Measurements from ENCODE around the gene TNFRSF4.
"Not testable (repeated sequence)": the region's sequence is repeated elsewhere in the genome, so short reads cannot be mapped to it uniquely, and the experiment has no call there.

The TNFRSF4 gene

GRCh38 chr1:1183221-1183747 is 30.7 kb downstream of the TNFRSF4 start:
- no peak for DNase-seq (ENCODE audit: low read depth in 3 of 3, low spot score in 1 of 3)

- DNase-seq (ENCODE audit: low read depth in 3 of 3, low spot score in 1 of 3): no peak
Measured at GRCh38 chr1:1182491-1183220, 31.3 kb downstream of the TNFRSF4 start.

DNA sequence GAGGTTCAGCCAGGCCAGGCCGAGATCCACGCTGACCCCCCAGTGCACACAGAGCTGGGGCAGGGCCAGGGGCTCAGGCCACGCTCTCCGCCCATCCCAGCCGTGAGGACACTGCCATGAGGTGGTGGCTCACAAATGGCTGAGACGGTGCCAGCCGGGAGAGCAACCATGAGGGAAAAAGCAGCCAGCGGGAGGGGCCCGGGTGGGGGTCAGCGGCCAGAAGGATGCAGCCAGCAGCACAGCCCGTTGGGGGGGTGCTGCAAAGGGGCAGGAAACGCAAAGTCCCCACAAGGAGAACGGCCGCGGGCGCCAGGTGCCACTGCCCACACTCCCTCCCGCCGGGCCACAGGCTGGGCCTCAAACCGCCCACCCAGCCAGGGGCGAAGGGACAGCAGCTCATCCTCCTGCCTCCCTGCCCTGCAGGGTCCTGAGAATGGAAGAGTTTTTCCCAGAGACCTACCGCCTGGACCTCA is 32.0 kb downstream of the TNFRSF4 start:
- DNase-seq (ENCODE audit: low read depth in 3 of 3, low spot score in 1 of 3): no peak

- DNase-seq (ENCODE audit: low read depth in 3 of 3, low spot score in 1 of 3): no peak
Measured at GRCh38 chr1:1181129-1181937, 32.6 kb downstream of the TNFRSF4 start.

GRCh38 chr1:1179983-1180861 is 33.7 kb downstream of the TNFRSF4 start:
- no peak for DNase-seq (ENCODE audit: low read depth in 3 of 3, low spot score in 1 of 3)

- no peak for DNase-seq (ENCODE audit: low read depth in 3 of 3, low spot score in 1 of 3)
Measured at GRCh38 chr1:1179346-1179982, 34.5 kb downstream of the TNFRSF4 start.

DNA sequence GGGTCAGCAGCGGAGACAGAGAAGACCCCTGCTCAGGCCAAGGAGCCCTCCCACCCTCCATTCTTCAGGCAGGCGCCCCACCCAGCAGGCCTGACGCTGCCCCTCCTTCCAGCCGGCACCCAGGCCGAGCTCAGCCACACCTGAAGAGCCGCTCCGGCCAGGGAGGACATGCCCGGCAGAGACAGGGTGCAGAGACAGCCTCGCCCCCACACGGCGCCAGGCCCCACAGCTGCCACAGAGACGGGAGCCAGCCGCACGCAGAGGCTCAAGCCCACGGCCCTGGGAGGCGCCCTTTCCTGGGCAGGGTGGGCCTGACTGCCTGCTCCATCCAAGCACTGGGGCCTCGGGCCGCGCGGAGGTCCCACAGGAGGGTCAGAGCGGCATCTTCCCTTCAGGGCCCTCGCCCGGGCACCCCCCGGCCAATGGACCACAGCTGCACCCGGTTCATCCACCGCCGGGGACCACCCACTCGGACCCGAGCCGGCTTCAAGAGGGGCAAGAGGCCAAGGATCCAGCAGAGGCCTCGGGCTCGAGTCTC is 35.1 kb downstream of the TNFRSF4 start:
- no peak for DNase-seq (ENCODE audit: low read depth in 3 of 3, low spot score in 1 of 3)

DNA sequence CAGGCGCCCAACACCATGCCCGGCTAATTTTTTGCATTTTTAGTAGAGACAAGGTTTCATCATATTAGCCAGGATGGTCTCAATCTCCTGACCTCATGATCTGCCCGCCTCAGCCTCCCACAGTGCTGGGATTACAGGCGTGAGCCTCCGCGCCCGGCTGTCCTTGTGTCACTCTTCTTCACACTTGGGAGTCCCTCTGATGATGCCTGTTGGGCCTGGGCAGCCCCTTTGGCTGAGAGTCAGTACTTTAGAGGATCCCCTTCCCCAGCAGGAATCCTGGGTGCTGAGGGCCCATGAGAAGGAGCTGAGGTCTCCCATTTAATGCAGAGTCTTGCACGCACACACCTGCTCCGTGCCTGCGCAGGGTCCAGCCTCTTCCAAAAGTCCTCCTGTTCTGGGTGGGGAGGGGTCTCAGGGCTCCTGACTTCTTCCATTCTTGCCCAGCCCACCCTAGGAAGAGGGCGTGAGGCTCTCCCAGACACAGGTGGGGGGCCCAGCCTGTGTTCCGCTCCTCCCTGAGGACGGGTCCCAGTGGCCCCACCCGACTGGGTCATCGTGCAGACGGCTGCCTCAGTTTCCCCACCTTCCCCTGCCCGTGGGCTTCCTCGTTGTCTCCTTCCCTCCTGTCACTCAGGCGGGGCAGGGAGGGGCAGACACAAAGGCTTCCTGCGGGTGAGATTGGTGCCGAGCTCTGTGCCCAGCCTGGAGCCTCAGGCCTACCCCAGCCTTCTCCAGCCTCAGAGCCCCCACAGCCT is 36.3 kb downstream of the TNFRSF4 start:
- DNase-seq (ENCODE audit: low read depth in 3 of 3, low spot score in 1 of 3): no peak

GRCh38 chr1:1176931-1177330 is 37.0 kb downstream of the TNFRSF4 start:
- DNase-seq (ENCODE audit: low read depth in 3 of 3, low spot score in 1 of 3): no peak

DNA sequence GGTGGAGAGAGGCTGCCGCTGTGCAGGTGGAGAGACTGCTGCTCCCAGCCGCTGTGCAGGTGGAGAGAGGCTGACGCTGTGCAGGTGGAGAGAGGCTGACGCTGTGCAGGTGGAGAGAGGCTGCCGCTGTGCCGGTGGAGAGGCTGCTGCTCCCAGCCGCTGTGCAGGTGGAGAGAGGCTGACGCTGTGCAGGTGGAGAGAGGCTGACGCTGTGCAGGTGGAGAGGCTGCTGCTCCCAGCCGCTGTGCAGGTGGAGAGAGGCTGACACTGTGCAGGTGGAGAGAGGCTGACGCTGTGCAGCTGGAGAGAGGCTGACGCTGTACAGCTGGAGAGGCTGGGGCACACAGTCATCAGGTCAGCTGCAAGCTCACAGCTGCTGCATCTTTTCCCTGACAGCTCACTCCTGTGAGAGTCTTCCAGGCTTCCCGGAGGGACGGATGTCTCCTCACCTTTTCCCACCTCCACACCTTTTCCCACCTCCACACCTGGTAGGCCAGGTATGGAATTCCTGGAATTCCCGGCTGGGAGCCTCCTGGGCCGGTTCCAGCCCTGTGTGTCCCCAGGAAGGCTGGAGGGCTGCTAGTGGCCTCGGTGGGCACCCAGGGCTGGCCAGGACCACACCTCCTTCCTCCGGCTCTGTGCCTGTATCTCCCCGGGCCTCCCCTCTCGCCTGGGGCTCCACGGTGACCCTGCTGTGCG is 37.7 kb downstream of the TNFRSF4 start:
- DNase-seq (ENCODE audit: low read depth in 3 of 3, low spot score in 1 of 3): not testable (repeated sequence)

GRCh38 chr1:1175221-1176062 is 38.5 kb downstream of the TNFRSF4 start:
- DNase-seq (ENCODE audit: low read depth in 3 of 3, low spot score in 1 of 3): no peak

DNA sequence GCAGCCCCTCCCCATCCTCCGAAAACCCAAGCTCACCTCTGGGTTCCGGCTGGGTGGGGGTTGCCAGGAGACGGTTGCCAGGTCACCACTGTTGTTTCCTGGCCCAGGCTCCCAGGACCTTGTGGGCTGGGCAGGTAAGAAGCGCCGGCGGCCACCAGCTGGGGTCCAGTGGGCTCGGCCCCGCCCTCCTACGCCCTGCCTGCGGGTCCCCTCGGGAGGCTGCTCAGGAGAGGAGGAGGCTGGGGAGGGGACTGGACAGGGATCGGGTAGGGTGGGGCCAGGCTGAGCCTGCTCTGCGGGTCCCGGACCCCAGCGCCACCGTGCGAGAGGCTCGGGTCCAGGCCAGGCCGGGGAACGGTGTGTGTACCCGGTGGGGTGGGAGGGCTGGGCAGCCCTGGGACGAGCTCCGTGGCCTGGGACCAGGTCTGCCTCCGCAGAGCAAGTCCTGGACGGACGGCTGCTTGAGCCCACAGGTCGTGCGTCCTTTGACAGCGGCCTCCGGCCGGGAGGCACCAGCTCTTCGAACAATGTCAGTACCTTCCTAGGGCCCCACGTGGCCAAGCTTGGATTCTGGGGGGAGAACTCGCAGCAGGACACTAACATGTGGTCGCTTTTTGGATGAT is 40.0 kb downstream of the TNFRSF4 start, which contains the start of gene TTLL10:
TSS of gene TTLL10 (plus strand) at position 88 of the 623 bp plus-strand sequence. CDS start 5,336 bp downstream, outside the sequence.
- DNase-seq (ENCODE audit: low read depth in 3 of 3, low spot score in 1 of 3): no peak

DNA sequence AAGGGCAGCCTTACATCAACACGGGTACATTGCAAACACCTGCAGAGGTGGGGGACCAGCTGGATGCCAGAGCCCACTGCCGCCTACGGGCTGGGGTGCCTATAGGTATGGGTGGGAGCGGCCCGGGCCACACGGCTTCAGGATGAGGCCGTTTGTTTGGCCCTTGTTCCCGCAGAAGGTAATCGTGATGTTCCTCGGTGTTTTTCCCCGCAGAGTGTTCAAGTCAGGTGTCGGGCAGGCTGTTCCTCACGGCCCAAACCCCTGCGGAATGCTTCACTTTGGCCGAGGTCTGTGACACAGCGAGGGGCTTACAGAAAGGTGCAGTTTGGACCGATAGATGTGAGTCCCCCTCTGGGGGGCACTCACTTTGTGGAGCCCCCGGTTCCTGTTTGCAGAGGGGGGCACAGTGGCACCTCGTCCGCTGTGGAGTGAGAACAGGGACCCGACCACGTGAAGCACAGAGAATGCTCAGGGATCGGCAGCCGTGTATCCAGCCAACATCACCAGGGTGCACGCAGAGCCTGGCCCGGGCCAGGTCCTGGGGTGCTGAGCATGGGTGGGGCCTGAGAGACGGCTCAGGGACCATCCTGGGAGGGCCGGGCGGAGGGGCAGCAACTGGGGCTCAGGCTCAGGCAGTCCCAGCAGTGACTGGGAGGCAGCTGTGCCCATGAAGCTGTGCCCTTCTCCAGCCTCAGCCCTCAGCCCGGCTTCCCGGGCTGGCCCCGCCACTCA is 40.7 kb downstream of the TNFRSF4 start:
- no peak for DNase-seq (ENCODE audit: low read depth in 3 of 3, low spot score in 1 of 3)

GRCh38 chr1:1171546-1172340 is 42.2 kb downstream of the TNFRSF4 start:
- no peak for DNase-seq (ENCODE audit: low read depth in 3 of 3, low spot score in 1 of 3)

- DNase-seq (ENCODE audit: low read depth in 3 of 3, low spot score in 1 of 3): no peak
Measured at GRCh38 chr1:1171161-1171545, 42.8 kb downstream of the TNFRSF4 start.
